Middle frontal gyrus (tissue), 1 donor: Measurements from ENCODE around the gene AIG1.
A peak's percentile ranks its signal among the peaks of the same experiment; 100 is the strongest.
"Not testable (repeated sequence)": the region's sequence is repeated elsewhere in the genome, so short reads cannot be mapped to it uniquely, and the experiment has no call there.

Experiments
- DNase-seq: peaks from one replicate; pipeline ENCODE4 v3.0.0-alpha.2; 2015; ENCODE audit warnings: low spot score; ENCODE audit errors: extremely low spot score

AIG1 gene

DNA sequence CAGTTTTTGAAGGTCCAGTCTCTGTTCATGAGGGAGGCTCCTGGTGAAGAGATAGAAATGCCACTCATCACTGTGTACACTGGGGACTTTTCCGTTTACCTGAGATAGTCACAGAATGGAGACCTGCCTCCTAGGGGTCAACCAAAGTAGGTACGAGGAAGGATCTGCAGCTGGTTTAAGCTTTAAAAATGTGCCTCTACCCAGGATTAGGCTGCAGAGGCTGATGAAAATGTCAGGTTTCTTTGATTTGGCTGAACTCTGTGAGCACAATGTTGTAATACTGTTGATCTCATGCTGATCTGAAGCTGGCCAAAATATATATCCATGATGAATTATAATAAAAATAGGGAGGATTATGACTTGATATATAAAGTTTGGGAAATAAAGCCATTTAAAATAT lies 207.1 kb downstream of the AIG1 start:
- no peak for DNase-seq

DNA sequence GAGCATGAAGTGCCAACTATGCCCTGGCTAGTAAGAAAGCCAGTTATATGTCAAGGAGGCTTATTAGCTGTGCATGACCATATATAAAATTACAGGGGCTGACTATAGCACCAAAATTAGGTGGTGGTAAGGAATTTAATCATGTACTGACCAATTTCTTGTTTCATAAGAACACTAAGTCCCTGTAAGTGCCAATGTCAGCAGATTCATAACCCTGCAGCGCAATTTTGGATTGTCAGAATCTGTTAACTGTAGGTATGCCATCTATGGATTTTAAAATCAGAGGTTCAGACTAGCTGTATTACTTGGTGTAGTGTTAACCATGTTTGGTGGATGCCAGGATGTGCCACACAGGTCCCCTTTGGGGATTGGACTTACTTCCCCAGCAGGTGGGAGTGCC lies 207.8 kb downstream of the AIG1 start:
- DNase-seq = no peak

DNA sequence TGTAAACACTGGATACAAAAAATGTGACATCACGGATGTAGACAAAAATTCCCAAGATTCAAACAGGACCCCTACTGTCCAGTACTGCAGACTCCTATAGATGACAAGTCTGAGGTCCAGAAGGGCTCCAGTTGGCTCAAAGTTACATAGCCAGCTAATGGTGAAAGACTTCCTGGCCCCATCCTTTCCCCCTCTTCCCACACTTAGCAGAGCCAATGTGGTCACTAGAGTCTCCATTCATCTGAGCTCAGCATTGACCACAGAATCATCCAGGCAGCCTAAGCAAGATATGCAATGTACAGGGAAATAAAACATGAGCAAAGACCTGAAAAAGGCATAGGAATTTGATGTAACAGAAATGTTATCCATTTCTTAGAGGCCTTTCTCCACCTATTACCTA lies 209.3 kb downstream of the AIG1 start:
- no peak for DNase-seq

DNA sequence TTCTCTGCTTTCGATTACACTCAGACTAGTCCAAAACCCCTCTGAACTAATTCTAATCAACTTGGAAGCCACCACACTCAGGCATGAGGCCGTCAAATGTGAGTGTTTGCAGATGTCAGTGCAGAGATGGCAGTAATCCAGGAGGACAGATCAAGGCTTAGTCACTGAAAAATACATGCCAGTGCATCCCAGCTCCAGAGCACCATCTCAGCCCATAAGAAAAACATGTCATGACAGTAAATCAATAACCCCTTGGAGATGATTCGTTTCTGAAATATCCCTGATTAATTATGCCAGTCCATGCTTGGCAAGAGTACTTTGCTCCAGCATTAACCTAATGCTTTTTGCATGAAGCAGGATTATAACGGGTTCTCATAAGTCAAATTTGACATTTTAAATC lies 210.3 kb downstream of the AIG1 start:
- DNase-seq = no peak

DNA sequence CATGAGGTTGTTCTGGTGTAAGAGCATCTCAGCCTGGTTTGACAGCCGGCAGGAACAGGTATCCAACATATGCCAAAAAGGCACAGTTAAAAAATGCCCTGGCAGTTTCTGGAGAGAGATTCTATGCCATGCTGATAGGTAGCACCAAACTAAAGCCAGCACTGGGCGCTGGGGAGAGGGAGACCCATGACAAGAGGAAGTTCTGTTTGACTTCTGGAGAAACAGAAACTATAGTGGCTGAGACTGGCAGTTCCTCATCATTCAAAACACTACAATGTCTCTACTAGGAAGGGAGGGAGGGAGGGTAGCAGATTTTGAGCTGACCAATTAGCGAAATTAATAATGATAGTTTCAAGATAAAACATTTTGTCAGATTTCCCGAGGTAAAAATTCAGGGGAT lies 215.7 kb downstream of the AIG1 start:
- DNase-seq = no peak

DNA sequence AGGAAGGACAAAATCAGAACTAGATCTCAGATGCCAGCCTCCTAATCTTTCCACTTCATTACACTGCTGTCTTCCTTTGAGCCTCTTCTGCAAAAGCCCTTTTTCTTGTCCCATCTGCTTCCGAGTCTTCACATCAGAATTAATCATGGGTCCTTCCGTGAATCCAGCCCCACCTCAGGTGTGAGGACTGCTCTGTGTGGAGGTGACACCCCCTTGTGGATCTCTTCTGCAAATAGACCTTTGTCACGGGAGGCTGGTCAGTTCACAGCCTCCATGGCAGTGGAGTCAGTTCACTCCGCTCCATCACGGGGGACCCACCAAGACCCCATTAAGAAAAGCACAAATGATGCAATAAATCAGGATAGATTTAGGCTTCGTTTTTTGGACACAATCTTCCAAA lies 218.7 kb downstream of the AIG1 start:
- DNase-seq = no peak

DNA sequence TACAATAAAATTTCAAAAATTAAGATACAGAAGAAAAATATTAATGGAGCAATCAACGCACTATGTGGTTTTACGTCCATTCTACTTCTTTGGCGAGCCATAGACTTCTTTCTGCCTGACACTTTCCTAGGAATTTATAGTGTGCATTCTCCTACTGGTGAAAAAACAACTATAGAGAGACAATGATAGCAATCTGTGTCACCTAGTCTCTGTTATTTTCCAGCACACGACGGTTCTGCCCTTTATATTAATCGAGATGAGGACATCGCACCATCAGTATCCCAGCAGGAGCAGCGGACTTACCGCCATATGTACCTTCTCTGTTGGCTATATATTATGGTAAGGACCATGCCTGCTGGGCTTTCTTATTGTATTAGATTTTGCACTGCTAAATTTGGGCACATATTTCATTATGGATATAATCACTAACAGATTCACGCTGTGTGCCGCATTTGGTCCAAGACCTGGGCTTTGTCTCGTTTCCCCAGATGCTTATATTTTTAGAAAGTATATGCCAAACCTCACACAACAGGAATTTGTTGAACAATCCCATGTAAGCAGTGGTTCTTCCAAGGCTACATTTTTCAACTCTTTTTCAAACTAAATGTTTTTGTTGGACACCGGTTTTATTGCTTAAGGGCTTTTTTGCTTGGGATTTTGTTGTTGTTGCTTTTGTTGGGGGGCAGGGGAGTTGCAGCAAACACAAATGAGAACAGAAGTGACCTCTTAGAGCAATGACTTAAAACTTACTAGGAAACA lies 223.4 kb downstream of the AIG1 start:
- DNase-seq = no peak

DNA sequence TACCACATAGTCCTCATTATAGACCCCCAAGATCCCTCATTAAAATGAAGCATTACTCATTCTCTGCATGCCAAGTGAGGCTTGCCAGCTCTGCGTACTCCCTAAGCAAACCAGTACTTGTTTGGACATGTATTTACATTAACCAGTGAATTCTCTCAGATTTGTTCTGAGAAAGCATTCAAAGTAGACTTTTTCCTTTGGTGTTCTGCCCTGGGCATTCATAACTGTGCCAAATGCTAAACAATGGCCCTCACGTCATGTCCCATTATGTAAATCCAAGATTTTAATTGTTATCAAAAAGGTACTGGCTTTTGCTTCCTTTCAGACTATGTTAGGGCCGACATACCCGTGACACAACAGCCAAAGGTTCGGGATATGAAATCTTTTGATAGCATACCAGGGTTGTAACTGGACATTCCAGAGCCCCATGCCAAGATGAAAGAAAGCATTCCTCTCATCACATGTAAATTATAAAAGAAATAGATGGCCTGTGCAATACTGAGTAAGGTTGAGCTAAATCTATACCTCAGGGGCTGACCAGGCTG lies 225.6 kb downstream of the AIG1 start:
- no peak for DNase-seq

DNA sequence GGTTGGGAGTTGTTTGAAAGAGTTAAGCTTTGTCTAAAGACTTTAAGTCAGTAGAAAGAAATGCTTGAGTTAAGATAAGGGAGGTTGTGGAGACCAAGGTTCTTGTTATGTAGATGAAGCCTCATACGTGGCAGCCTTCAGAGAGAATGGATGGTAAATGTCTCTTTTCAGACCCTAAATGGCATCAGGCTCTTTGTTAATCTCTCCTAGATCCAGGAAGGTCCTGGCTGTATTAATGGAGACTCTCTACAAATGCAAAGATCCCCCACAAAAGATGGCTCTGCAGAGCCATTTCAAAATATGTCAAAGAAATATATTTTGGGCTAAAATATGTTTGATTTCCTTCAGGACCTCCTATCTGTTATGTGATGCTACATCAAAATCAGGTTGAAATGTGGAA lies 228.2 kb downstream of the AIG1 start:
- DNase-seq = no peak

DNA sequence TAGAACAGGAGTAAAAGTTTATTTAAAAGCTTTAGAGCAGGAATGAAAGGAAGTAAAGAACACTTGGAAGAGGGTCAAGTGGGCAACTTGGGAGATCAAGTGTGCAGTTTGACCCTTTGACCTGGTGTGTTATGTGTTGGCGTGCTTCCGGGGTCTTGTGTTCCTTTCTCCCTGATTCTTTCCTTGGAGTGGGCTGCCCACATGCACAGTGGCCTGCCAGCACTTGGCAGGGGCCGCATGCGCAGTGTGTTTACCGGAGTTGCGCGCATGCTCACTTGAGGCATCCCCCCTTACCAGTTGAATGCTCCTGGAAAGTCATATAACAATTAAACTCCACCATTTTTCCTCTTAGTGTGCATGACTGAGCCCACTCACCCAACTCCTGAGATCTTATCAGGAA lies 229.5 kb downstream of the AIG1 start:
- no peak for DNase-seq

DNA sequence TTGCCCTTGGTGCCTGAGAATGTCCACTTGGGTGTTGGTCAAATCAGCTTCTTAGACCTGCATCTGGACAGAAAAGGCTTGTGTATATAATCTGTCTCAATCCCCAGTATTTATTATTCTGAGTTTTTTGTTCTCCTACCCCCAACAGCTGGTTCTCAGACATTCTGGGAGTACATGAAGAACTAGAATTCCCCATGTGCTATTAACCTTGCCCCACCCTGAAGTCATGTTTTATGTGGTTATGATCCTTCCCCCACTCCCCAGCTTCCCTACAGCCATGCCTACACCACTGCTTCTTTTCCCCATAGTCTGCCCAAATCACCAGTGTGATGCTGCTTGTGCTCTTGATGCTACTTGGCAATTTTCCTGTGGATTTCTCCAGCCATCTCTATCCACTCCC lies 232.8 kb downstream of the AIG1 start:
- no peak for DNase-seq

DNA sequence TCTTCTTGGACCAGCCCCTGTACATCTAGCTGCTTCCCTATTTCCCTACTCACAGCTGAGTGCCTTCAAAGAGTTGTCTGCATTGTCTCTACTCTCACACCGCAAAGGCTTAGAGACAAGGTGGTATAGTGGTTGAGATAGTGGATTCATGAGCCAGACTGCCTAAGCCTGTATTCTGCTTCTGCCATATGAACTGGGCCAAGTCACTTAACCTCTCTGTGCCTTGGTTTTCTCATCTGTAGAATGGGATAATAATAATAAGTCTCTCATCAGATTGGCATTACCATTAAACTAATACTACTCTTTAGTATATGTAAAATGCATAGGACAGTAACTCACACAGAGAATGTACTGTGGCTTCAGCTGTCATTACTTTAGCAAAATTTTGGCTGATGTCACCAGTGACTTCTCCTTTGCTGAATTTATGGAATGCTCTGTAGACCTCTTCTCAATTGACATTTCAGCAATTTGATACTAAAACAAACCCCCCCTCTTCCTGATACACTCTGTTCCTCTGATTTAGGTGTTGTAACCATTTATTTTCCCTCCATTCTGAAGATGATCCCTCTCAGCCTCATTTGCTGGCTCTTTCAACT lies 233.7 kb downstream of the AIG1 start:
- DNase-seq = no peak

DNA sequence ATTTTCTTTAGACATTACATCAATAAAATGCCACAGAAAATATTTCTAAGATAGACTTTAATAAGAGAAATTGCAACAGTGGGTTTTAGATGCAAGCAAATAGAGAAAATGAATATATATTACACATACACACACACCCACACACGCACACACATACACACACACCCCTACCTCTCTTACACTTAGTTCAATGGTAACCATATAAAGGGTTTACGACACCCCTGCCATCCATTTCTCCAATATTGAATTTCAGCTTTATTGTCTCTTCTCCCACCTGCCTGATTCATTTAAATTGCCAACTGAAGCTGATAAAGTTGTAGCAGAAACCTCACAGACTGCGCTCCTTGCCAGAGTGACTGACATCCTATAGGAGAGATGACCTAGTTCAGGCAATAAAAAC lies 235.2 kb downstream of the AIG1 start:
- DNase-seq = no peak

DNA sequence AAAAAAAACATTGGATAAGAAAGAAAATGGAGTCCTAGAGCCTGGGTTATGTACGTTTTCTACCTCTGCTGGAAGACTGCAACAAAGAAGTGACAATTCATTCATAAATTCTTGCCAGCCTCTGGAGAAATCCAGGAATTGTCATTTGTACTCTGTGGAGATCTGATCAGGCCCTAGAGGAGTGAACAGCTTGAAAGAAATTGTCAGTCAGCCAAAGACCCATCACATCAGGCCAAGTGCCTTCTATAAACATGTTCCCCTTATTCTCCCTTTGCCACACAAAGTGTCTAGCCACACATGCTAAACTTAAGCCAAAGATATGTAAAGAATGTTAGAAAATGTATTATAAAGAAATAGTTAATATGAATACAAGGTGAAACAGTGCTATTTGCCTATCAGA lies 237.4 kb downstream of the AIG1 start:
- DNase-seq = no peak

DNA sequence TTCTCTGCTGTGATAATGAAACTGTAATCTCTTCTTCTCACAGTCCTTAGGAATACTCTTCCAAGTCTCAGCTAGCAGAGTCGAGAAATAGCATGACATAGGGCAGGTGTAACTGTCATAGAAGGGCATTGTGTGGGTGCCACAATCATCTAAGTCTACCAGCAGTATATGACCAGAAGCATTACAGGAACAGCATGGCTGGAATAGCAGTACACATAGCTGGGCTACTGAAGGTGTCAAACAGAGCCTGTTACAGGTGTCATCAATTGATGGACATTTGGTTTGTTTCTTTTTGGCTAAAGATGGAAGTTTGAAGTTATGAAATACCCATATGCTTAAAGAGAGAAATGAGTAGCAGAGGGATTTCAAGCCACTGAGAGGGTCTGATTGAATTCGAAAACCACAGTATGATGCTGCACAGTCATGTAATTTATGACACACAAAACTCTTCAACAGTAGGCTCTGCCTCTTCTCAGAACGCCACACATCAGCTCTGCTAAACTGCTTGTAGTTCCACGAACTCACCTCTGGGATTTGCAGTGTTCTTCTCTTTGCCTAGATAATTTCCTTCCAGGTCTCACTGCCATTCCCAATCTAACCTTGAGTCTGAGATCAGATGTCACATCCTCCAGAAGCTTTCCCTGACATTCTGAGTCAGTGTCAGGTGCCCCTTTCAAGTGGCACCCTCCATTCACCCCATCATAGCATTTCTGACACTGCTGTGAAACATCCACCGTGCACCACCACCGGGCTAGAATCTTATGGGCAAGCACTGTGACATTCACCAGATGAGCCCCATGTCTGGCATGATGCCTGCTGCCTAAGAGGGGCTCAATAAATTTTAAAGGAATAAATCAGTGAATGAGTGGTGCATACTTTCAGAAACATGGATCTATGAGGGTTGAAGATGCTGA lies 238.8 kb downstream of the AIG1 start:
- DNase-seq = no peak

DNA sequence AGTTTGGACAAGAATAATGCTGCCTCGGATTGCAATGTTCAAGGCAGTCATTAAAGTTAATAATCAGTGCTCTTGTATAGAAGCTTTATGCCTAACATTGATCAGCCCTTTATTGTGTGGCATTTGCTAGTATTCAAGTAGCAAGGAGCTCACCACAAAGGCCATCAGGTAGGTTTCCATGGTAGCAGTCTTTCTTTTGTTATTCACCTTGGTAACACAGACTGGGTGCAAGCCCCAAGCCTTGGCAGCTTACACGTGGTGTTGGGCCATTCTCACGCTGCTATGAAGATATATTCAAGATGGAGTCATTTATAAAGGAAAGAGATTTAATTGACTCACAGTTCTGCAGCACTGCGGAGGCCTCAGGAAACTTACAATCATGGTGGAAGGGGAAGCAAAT lies 240.5 kb downstream of the AIG1 start:
- DNase-seq = no peak

DNA sequence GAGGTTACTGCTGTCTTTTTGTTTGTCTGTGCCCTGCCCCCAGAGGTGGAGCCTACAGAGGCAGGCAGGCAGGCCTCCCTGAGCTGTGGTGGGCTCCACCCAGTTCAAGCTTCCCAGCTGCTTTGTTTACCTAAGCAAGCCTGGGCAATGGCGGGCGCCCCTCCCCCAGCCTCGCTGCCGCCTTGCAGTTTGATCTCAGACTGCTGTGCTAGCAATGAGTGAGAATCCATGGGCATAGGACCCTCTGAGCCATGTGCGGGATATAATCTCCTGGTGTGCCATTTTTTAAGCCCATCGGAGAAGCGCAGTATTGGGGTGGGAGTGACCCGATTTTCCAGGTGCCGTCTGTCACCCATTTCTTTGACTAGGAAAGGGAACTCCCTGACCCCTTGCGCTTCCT lies 247.1 kb downstream of the AIG1 start:
- DNase-seq = not testable (repeated sequence)

DNA sequence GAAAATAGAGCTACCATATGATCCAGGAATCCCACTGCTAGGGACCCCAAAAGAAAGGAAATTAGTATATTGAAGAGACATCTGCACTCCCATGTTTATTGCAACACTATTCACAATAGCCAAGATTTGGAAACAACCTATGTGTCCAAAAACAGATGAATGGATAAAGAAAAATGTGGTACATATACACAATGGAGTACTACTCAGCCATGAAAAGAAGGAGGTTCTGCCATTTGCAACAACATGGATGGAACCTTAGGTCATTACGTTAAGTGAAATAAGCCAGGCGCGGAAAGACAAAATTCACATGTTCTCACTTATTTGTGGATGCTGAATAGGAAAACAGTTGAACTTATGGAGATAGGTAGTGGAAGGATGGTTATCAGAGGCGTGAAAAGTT lies 252.5 kb downstream of the AIG1 start:
- DNase-seq = no peak

DNA sequence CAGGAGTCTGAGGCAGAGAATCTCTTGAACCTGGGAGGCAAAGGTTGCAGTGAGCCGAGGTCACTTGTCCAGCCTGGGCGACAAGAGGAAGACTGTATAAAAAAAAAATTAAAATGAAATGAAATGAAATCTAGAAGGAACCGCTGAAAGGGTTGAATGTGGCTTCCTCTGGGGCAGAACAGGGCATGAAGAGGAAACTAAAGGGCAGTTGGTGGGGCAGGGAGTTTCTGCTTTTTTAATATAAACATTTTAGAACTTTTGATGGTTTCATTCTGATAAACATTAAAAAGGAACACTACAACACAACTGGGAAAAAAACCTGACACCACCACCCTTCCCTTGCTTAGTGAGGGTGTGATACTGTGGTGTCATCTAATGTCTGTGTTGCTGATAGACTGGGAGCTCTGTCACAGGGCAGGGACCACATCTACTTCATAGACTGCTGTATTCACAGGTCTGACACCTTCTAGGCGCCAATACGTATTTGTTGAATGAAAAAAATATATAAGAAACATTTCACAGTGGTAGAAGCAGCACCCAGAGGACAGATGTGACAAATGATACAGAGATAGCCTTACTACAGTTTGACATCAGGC lies 260.9 kb downstream of the AIG1 start:
- no peak for DNase-seq

DNA sequence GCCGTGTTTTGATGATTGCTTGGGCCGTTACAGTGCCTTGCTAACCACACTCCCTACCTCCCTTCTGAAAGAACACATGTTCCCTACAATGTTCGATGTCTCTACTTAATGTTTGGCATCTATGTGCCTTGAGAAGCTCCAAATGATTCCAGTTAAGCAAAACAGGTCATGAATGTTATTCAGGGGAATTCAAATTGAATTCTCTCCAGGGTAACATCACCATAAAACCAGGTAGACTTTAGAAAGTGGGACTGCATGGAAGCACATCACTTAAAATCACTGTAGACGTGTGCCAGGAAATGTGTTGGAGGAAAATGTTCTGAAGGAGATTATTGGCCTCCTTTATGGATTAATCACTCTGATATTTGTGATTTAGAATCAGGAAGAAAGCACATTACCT lies 261.7 kb downstream of the AIG1 start:
- DNase-seq = no peak

DNA sequence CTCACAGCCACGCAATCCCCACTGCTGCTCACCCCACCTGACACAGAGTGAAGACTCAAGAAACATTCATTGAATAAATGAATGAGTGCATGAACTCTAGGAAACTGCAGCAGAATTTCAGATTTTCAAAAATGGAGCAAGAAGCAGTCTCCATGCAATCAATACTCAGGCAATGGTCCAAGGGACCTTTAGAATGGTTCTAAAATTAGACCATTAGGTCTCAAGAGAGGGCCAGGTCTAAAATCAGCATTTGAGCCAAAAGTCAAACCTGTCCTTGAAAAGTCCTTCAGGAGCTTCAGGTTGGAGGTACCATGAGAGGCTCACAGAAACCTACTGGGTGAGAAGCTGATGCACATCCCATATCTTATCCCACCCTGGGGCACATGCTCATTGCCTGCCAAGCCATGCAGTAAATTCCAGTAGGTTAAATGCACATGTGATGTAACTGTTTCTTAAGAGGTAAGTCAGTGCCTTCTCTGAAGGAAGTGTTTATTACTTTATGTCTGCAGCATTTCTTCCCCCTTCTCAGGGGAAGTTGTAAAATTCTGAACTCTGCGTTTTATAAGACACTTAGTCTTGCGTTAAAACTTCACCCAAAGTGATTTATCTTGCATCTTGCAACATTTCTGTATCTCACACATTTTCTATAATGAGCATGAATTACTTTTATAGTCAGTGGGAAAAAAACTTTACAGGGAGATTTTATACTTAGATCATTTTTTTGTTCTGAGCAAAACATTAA lies 263.2 kb downstream of the AIG1 start:
- DNase-seq = peak; percentile 7
